GM21619 (cell line): ENCODE data around the gene NXPE2.

Experiments
- ATAC-seq: cut with Tn5 transposase; IDR thresholded peaks from one replicate; pipeline ENCODE4 v1.9.1; 2021; ENCODE audit not compliant: unreplicated experiment

NXPE2 gene

DNA sequence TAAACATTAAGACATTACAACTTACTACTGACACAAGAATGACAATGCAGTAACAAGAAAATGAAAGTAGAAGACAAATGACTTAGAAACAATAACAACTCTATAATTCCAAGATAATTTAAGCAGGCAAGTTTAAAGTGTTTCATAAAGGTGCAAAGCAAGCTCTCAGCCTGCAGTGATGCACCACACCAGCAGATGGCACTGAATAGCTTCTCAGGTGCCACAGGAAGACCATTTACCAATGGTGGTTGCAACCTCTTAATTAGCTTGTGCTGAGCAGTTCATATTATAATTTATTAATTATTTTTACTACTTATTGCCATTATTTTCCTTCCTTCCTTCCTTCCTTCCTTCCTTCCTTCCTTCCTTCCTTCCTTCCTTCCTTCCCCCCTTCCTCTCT is 60.6 kb downstream of the NXPE2 start:
- no peak for ATAC-seq

DNA sequence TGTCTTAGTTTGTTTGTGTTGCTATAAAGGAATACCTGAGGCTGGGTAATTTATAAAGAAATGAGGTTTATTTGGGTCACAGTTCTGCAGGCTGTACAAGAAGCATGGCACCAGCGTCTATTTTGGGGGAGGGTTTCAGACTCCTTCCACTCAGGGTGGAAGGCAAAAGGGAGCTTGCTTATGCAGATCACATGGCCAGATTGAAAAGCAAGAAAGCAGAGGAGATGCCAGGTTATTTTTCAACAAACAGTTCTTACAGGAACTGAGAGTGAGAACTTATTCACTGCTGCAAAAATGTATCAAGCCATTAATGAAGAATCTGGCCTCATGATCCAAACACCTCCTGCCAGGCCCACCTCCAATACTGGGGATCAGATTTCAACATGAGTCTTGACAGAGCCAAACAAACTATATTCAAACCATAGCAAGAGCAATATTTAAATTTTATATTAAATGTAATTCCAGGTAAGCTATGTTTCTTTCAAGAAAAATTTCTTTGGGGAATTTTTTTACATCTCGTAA is 66.9 kb downstream of the NXPE2 start:
- no peak for ATAC-seq

DNA sequence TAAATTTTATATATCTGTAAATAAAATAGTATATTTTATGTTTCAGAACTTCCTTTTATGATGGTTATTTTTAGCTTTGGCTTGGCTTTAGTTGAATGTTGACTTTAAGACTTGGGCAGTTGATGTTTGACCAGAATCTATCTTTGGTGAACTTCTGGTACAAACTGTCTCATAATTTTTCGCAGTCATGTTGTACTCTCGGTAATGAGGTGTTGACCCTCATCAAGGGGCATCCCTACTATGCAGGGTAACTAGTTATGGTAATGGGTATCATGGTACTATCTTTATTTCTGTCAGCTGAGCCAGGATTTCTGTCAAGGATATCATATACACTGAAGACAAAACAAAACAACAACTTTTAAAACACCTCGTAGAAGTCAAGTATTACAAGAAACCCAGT is 67.7 kb downstream of the NXPE2 start:
- no peak for ATAC-seq
